ENCODE data around the gene SHANK1. TPM values are rescaled to one million over a fixed set of nuclear protein-coding genes. Genes with fewer than 3 reads are reported as not detected.
"Not testable (repeated sequence)": the region's sequence is repeated elsewhere in the genome, so short reads cannot be mapped to it uniquely, and the experiment has no call there.

SHANK1 gene
- total RNA-seq, 1 donor from 2014 or later, result 2.3 TPM

DNA sequence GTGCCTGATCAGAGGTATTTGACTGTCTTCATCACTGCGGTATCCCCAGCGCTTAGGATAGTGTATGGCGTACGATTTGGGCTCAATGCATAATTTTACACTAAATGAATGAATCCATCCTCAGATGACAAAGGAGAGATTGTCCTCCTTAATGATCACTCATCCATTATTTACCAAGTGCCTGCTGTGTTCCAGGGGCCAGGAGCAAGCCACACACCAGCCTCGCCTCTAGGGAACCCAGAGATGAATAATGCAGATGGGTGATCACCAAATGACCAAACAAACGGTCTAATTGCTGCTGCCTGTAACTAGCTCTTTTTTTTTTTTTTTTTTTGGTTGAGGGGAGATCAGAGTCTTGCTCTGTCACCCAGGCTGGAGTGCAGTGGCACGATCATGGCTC is 44.8 kb upstream of the SHANK1 start:
- Mint-ChIP-seq H3K36me3 (no peaks in the 10 kb centered on the region), H3K27me3 (ENCODE audit: insufficient read depth, low read depth) (peaks cover 6% of the 10 kb centered on the region), H3K27ac (no peak overlapping the region), H3K4me1 (peaks cover 9% of the 10 kb centered on the region), H3K9me3 (peaks cover 3% of the 10 kb centered on the region), H3K4me3 (no peak overlapping the region)
- H3K79me2 ChIP-seq (ENCODE audit: low read depth), result no peaks in the 10 kb centered on the region
- H4K20me1 ChIP-seq (ENCODE audit: low read depth), result no peaks in the 10 kb centered on the region
- no peak overlapping the region for H2AFZ ChIP-seq (replicated peaks)
- no peaks in the 10 kb centered on the region for H3F3A ChIP-seq (ENCODE audit: low read depth)
- H3K36me3 ChIP-seq, result no peaks in the 10 kb centered on the region
- no peak for TF ChIP-seq EZH2phosphoT487 (IDR thresholded peaks at IDR 0.05)
- no peak for TF ChIP-seq EZH2 (IDR thresholded peaks at IDR 0.05)
- TF ChIP-seq, protein P1, sequence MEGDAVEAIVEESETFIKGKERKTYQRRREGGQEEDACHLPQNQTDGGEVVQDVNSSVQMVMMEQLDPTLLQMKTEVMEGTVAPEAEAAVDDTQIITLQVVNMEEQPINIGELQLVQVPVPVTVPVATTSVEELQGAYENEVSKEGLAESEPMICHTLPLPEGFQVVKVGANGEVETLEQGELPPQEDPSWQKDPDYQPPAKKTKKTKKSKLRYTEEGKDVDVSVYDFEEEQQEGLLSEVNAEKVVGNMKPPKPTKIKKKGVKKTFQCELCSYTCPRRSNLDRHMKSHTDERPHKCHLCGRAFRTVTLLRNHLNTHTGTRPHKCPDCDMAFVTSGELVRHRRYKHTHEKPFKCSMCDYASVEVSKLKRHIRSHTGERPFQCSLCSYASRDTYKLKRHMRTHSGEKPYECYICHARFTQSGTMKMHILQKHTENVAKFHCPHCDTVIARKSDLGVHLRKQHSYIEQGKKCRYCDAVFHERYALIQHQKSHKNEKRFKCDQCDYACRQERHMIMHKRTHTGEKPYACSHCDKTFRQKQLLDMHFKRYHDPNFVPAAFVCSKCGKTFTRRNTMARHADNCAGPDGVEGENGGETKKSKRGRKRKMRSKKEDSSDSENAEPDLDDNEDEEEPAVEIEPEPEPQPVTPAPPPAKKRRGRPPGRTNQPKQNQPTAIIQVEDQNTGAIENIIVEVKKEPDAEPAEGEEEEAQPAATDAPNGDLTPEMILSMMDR (IDR thresholded peaks at IDR 0.05), result no peak
- no peak overlapping the region for H3K4me3 ChIP-seq
- H3K9ac ChIP-seq, result no peak overlapping the region
- H3K4me2 ChIP-seq, result no peak overlapping the region
- H3K4me1 ChIP-seq, result no peaks in the 10 kb centered on the region
- H3K27me3 ChIP-seq, result no peaks in the 10 kb centered on the region
- no peaks in the 10 kb centered on the region for H3K9me3 ChIP-seq (ENCODE audit: low read depth)
- H3K27ac ChIP-seq, result no peak overlapping the region
- no peak for DNase-seq (ENCODE audit: low spot score)

DNA sequence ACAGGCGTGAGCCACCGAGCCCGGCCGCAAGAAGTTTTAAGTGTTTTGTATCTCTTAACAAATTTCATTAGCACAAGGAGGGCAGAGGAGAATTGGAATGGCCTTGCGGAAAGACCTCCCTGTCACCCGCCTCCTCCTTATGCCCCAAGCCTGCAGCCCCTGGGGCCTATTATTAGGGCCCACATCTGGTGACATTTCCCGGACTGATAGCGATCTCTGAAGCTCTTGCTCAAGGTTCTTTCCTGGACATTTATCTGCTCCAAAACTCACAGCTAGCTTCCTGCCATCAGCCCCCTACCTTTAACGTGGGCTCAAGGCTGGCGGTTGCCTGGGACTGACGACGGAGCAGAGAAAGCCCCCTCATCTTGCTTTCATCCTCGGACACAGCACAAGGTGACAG is 43.9 kb upstream of the SHANK1 start:
- H3K27ac ChIP-seq; H2AFZ ChIP-seq (replicated peaks); H3K27ac Mint-ChIP-seq; H3K27me3 ChIP-seq; H3K9me3 ChIP-seq (ENCODE audit: low read depth); H3K36me3 Mint-ChIP-seq; H3F3A ChIP-seq (ENCODE audit: low read depth); H3K27me3 Mint-ChIP-seq (ENCODE audit: insufficient read depth, low read depth); H3K79me2 ChIP-seq (ENCODE audit: low read depth); H3K4me2 ChIP-seq; H3K9me3 Mint-ChIP-seq; H3K4me3 Mint-ChIP-seq; H3K4me1 ChIP-seq; H4K20me1 ChIP-seq (ENCODE audit: low read depth); H3K9ac ChIP-seq; H3K36me3 ChIP-seq; DNase-seq (ENCODE audit: low spot score); H3K4me3 ChIP-seq; H3K4me1 Mint-ChIP-seq: not testable (repeated sequence)

DNA sequence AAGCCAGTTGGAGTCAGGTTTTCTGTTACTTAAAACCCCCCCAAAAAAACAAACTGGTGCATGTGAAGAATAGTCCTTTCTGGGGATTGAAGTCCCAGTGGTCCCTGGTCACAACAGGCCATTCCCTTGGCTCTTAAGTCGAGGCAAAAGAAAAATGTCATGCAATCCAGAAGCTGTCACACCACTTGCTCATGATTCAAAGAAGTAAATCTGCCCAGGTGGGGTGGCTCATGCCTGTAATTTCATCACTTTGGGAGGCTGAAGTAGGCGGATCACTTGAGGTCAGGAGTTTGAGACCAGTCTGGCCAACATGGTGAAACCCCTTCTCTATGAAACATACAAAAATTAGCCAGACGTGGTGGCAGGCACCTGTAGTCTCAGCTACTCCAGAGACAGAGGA is 41.9 kb upstream of the SHANK1 start:
- not testable (repeated sequence) for H4K20me1 ChIP-seq (ENCODE audit: low read depth); H3K27ac Mint-ChIP-seq; H3K79me2 ChIP-seq (ENCODE audit: low read depth); H2AFZ ChIP-seq (replicated peaks); DNase-seq (ENCODE audit: low spot score); H3K9me3 Mint-ChIP-seq; H3K4me3 ChIP-seq; H3K9ac ChIP-seq; H3K36me3 Mint-ChIP-seq; H3K4me3 Mint-ChIP-seq; H3F3A ChIP-seq (ENCODE audit: low read depth); H3K27ac ChIP-seq; H3K27me3 Mint-ChIP-seq (ENCODE audit: insufficient read depth, low read depth); H3K27me3 ChIP-seq; H3K9me3 ChIP-seq (ENCODE audit: low read depth); H3K4me1 Mint-ChIP-seq; H3K4me1 ChIP-seq; H3K4me2 ChIP-seq; H3K36me3 ChIP-seq

DNA sequence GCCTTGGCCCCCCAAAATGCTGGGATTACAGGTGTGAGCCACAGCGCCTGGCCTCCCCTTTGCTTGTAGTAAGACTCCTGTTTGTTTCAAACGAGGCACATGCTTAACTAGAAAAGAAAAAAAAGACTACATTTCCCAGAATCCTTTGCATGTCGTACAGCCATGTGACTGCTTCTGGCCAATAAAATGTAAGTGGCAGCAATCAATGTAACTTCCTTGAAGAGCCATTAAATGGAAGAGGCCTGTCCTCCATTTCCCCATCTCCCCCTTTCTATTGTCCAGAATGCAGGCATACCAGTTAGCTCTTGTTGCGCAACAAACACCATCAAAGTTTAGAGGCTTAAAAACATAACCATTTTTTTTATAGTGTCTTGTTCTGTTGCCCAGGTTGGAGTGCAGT is 40.3 kb upstream of the SHANK1 start:
- no peaks in the 10 kb centered on the region for H3K36me3 Mint-ChIP-seq
- H3K9me3 Mint-ChIP-seq, result peaks cover 3% of the 10 kb centered on the region
- no peak overlapping the region for H3K27ac Mint-ChIP-seq
- Histone ChIP-seq H3K9me3 (ENCODE audit: low read depth) (no peaks in the 10 kb centered on the region), H3K9ac (no peak overlapping the region), H3F3A (ENCODE audit: low read depth) (no peaks in the 10 kb centered on the region), H3K36me3 (no peaks in the 10 kb centered on the region), H3K79me2 (ENCODE audit: low read depth) (no peaks in the 10 kb centered on the region), H3K4me3 (no peak overlapping the region), H2AFZ (replicated peaks) (no peak overlapping the region), H4K20me1 (ENCODE audit: low read depth) (no peaks in the 10 kb centered on the region), H3K27me3 (peaks cover 4% of the 10 kb centered on the region), H3K4me1 (no peaks in the 10 kb centered on the region), H3K4me2 (no peak overlapping the region), H3K27ac (no peak overlapping the region)
- peak; percentile 23 for DNase-seq (ENCODE audit: low spot score)
- H3K4me1 Mint-ChIP-seq, result peaks cover 7% of the 10 kb centered on the region
- peaks cover 5% of the 10 kb centered on the region for H3K27me3 Mint-ChIP-seq (ENCODE audit: insufficient read depth, low read depth)
- no peak for TF ChIP-seq EZH2 (IDR thresholded peaks at IDR 0.05)
- TF ChIP-seq, protein P1 (IDR thresholded peaks at IDR 0.05), result no peak
- no peak for TF ChIP-seq EZH2phosphoT487 (IDR thresholded peaks at IDR 0.05)
- no peak overlapping the region for H3K4me3 Mint-ChIP-seq

DNA sequence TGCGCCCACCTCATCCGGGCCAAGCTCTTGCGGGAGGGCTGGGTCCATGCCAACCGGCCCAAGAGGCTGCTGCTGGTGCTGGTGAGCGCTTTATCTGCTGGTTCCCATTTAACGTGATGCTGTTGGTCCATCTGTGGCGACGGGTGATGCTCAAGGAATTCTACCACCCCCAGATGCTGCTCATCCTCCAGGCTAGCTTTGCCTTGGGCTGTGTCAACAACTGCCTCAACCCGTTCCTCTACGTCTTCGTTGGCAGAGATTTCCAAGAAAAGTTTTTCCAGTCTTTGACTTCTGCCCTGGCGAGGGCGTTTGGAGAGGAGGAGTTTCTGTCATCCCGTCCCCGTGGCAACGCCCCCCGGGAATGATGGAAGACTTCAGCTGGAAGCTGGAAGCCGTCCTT is 39.5 kb upstream of the SHANK1 start:
- DNase-seq (ENCODE audit: low spot score); H3K4me2 ChIP-seq; H3K36me3 ChIP-seq; H3K9me3 Mint-ChIP-seq; H2AFZ ChIP-seq (replicated peaks); H3K9me3 ChIP-seq (ENCODE audit: low read depth); H3K27me3 ChIP-seq; H3K4me1 ChIP-seq; H3K27ac ChIP-seq; H3K27ac Mint-ChIP-seq; H3F3A ChIP-seq (ENCODE audit: low read depth); H3K4me1 Mint-ChIP-seq; H3K36me3 Mint-ChIP-seq; H3K4me3 ChIP-seq; H3K79me2 ChIP-seq (ENCODE audit: low read depth); H3K27me3 Mint-ChIP-seq (ENCODE audit: insufficient read depth, low read depth); H3K9ac ChIP-seq; H4K20me1 ChIP-seq (ENCODE audit: low read depth); H3K4me3 Mint-ChIP-seq: not testable (repeated sequence)

DNA sequence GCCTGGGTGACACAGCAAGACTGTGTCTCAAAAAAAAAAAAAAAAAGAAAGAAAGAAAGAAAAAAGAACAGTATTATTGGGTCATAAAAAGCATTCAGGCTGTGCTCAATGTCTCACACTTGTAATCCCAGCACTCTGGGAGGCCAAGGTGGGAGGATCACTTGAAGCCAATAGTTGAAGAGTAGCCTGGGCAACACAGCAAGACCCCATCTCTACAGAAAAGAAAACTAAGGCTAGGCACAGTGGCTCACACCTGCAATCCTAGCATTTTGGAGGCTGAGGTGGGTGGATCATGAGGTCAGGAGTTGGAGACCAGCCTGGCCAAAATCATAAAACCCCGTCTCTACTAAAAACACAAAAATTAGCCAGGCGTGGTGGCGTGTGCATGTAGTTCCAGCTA is 38.0 kb upstream of the SHANK1 start:
- H3K27me3 Mint-ChIP-seq (ENCODE audit: insufficient read depth, low read depth); H3K27me3 ChIP-seq; H3K4me3 Mint-ChIP-seq; H3K9me3 Mint-ChIP-seq; H3K9me3 ChIP-seq (ENCODE audit: low read depth); H3K4me3 ChIP-seq; H3K27ac ChIP-seq; H3K4me1 ChIP-seq; H3K36me3 Mint-ChIP-seq; H2AFZ ChIP-seq (replicated peaks); DNase-seq (ENCODE audit: low spot score); H3K79me2 ChIP-seq (ENCODE audit: low read depth); H3K9ac ChIP-seq; H3K27ac Mint-ChIP-seq; H3K4me1 Mint-ChIP-seq; H4K20me1 ChIP-seq (ENCODE audit: low read depth); H3F3A ChIP-seq (ENCODE audit: low read depth); H3K4me2 ChIP-seq; H3K36me3 ChIP-seq: not testable (repeated sequence)

DNA sequence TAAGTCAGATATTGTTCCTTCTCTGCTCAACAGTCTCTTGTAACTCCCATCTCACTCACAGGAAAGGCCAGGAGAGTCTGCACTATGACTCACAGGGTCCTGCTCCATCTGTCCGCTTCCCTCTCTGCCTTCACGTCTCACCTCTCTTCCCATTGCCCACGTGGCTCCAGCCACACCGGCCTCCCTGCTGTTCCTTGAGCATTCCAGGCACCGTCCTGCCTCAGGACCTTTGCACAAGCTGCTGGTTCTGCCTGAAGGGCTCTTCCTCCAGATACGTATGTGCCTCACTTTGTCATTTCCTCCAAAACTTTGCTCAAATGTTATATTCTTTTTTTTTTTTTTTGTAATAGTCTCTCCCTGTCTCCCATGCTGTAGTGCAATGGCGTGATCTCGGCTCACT is 36.6 kb upstream of the SHANK1 start:
- H3K4me1 ChIP-seq; H3K9me3 Mint-ChIP-seq; H3K9ac ChIP-seq; H3F3A ChIP-seq (ENCODE audit: low read depth); H3K4me2 ChIP-seq; H4K20me1 ChIP-seq (ENCODE audit: low read depth); H3K27ac ChIP-seq; H3K27me3 Mint-ChIP-seq (ENCODE audit: insufficient read depth, low read depth); H3K36me3 ChIP-seq; H3K36me3 Mint-ChIP-seq; H3K4me3 ChIP-seq; DNase-seq (ENCODE audit: low spot score); H2AFZ ChIP-seq (replicated peaks); H3K4me3 Mint-ChIP-seq; H3K79me2 ChIP-seq (ENCODE audit: low read depth); H3K9me3 ChIP-seq (ENCODE audit: low read depth); H3K27me3 ChIP-seq; H3K4me1 Mint-ChIP-seq; H3K27ac Mint-ChIP-seq: not testable (repeated sequence)
